H1 (cell line): ENCODE results near the gene KLF13. TPM values are rescaled to one million over a fixed set of nuclear protein-coding genes. Genes with fewer than 3 reads are reported as not detected.

Source experiments
- ATF2 ChIP-seq: IDR thresholded peaks from 2 replicates; pipeline ENCODE4 v1.6.1; 2012; ENCODE audit warnings: low read length, inconsistent platforms
- CBX5 ChIP-seq: fragments of 300-800, 300-1000 bp; sonication (generic); IDR thresholded peaks from 2 replicates; pipeline ENCODE4 v1.7.1; 2016; ENCODE audit warnings: antibody characterized with exemption, low read length, low read depth
- FOSL1 ChIP-seq: IDR thresholded peaks from 2 replicates; pipeline ENCODE4 v1.6.1; 2011; ENCODE audit warnings: mild to moderate bottlenecking, low read depth, low read length, moderate library complexity; ENCODE audit not compliant: insufficient read depth
- KDM1A ChIP-seq: fragments of 200-600, 300-600 bp; sonication (generic); IDR thresholded peaks from 2 replicates; pipeline ENCODE4 v1.7.1; 2016; ENCODE audit warnings: mild to moderate bottlenecking, low read length, borderline replicate concordance
- SRF ChIP-seq: IDR thresholded peaks from 2 replicates; pipeline ENCODE4 v1.6.1; 2011; ENCODE audit warnings: mild to moderate bottlenecking, low read depth, low read length, moderate library complexity
- polyA plus RNA-seq, 7 experiments: library from polyadenylated mRNA; depleted of rRNA in 3 of 7; stranded (reverse) in 5 of 7; unstranded in 2 of 7; fragments of >200 nt in 5 of 7; fragments of 200-250 nt in 2 of 7; gene quantifications; 1 replicate in 5 of 7; 2 replicates in 1 of 7; 4 replicates in 1 of 7; pipeline versions ENCODE4 v1.2.1 to v1.2.3, GENCODE V29; 2011 to 2013; ENCODE audit warnings: missing spikeins in 2 of 7, mixed read lengths in 2 of 7
- total RNA-seq: library from RNA; stranded (reverse); fragmentation: NEBNext Ultra II Directional; extraction: Animal tissue kit (Norgen Biotek cat#: 25700); gene quantifications from 2 replicates; pipeline ENCODE4 v1.2.1, GENCODE V29; 2021

KLF13 gene
- total and polyA plus RNA-seq, 2 of the 8 experiments (the other 6 are each of a cell fraction or from before 2014, with no cell fraction given) = 18.3 to 33.4 TPM

- no peak for TF ChIP-seq ATF2
- TF ChIP-seq KDM1A = no peak
- no peak for TF ChIP-seq FOSL1
- no peak for TF ChIP-seq SRF
- TF ChIP-seq CBX5 = no peak
Observed at GRCh38 chr15:31317421-31318327, 9.0 kb upstream of the KLF13 start (continued).
